HG03280 (cell line): ENCODE results near the gene CDH12.
"Not testable (repeated sequence)": the region's sequence is repeated elsewhere in the genome, so short reads cannot be mapped to it uniquely, and the experiment has no call there.

Source experiments
- ATAC-seq: cut with Tn5 transposase; IDR thresholded peaks from one replicate; pipeline ENCODE4 v1.9.1; 2021; ENCODE audit warnings: mild to moderate bottlenecking, moderate library complexity; ENCODE audit not compliant: unreplicated experiment

Gene CDH12

DNA sequence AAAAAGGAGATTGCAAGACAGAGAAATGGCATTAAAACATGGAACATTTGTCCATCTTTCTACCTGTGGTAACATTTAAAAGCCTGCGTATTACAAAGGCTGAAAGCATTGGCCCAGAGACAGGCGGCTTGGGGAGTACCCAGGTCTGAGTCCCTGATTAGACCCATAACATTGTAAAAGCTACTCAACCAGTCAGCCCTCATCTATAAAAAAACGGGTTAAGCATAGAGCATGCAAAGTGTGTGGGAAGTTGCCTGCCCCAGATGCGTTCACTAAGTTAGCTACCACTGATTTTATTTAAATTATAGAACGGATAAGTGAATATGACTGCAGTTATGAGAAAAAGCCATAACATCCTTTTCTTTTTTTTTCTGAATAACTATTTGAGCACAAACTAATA is 276.1 kb downstream of the CDH12 start:
- no peak for ATAC-seq

DNA sequence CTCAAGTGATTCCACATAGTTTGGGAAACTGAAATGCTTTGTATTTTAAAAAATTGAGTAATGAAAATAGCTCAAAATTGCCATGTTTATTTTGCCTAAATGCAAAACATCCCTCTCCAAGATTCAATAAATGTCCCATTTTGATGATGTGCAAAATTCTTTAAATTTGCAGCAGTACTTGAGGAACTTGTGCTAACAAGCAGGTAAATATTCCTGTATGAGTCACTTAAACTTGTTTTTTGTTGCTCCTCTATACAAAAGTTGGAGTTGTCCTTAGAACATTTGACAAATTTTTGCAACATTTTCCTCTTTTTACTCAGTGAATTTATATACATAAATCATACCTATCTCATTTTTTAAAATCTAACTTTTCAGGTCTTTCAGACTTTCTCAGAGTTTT is 280.2 kb downstream of the CDH12 start:
- ATAC-seq: no peak

DNA sequence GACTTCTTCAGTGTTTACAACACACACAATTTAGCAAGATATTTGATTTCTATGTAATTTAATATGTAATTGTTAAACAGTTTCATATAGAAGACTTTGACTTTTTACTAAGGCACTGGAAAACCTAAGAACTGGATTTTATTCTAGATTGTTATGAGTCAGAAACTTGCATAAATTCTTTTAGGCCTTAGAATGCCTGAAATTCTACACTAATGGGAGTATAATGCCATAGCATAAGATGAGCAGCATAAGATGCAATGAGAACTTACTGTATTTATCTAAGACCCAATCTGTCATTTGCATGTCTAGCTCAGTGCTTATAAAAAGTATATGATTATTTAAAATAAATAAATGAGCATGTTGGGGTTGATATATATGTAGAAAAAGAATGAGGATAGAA is 285.2 kb downstream of the CDH12 start:
- no peak for ATAC-seq

DNA sequence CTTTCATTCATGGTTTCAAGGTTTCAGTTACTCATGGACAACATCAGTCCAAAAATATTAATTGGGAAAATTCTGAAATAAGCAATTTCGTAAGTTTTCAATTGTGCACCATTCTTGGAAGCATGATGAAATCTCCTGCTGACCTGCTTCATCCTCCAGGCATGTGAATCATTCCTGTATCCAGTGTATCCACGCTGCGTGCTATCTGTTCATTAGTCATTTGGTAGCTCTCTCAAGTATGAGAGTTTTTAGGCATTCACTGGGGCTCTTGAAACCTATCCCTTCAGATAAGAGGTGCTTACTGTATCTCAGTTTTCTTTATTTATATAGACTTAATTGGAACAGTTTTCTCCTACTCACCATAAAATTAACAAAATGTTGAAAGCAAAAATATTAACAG is 293.0 kb downstream of the CDH12 start:
- no peak for ATAC-seq

DNA sequence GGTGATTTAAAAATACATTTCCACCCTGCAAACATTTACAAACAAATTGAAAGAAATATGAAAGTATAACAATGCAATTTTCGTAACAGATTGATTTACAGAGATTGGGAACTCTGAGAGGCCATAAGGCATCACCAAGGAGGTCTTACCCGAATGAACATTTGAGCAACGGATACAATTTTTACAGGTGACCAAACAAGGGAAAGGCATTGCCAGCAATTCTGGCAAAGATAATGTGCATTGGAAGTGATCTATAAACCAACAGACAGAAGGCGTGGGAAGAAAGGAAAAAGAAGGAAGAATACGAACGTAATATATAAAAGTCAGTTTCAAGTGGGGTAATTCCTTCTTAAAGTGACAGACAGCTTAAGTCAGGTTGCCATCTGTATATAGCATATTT is 295.9 kb downstream of the CDH12 start:
- no peak for ATAC-seq

DNA sequence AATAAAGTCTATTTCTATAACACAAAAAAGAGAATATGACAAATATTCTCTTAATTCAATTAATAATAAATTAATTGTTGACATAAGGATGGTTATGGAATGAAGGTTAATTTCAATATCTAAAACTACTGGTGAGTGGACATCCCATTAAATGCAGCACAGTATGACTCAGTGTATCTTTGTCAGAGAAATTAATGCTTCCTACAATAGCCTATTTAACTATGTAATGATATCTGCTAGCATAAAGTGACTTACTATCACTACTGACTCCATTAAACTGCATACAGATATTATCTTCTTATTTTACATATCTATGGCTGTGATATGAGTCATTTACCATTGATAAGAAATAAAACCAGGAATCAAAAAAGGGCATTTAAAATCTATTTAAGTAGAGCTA is 298.7 kb downstream of the CDH12 start:
- ATAC-seq: no peak

DNA sequence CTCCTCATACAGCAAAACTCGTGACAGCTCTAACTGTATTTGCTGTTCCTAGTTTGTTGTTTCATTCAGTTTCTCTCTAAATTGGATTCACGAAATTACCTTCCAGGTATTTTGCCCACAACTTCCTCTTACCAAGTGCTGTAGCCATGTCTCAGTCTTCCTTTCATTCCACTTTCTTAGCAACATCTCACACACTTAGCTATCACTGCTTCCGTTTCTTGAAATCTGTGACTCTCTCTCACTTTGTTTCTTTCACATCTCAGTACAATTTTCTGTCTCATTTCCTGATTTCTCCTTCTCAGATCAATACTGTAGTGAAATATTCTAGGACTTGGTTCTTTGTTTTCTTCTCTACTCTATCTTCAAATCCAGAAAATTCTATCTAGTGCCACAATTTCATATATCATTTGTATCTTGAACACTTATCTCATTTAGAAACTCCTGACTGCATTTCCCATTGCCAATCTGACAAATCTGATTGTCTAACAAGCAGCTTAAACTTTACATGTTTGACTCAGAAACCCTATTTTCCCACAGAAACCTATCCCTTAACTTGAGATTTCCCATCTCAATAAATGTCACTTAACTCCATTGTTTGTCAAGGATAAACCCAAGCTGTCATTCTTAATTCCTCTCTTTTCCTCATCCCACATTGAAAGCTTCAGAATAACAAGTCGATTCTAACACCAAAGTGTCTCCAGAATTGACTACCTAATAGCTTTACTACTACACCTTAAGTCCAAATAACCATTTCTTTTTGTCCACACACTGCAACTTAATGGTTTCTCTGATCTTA is 303.1 kb downstream of the CDH12 start:
- no peak for ATAC-seq

DNA sequence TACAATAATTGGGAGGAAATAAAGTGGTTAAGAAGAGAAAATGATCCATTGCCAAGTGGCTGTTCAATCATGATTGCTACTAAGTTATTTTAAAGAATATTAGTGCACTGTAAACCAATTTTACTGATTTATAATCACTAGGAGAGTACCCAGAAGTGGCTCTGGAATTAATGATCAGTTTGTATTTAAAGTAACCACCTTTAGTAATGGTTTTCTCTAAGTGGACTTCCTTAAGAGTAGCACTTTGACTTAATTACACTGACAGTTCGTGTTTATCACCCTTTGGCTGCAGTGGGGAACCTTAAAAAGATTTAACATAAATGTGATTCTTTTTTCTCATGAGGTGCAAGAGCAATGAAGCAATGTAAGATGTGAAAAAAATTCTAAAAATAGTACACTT is 310.8 kb downstream of the CDH12 start:
- no peak for ATAC-seq

DNA sequence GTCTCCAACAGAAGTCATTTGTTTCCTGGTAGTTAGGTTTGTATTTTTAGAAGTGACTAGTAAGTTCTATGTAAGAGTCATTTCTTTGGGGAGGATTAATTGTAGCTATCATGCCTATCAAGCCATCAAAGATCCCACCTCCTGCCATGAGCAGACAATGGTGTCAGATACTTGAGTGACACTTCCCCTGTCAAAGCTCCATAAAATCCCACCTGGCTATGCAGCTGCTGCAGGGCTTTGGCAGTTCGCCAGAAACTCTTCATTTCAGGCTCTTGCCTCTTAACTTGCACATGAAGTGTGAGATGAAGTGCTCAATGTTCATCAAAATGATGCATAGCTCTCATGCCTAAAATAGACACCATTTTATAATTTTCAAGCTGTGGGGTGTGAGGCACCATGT is 312.1 kb downstream of the CDH12 start:
- ATAC-seq: no peak

DNA sequence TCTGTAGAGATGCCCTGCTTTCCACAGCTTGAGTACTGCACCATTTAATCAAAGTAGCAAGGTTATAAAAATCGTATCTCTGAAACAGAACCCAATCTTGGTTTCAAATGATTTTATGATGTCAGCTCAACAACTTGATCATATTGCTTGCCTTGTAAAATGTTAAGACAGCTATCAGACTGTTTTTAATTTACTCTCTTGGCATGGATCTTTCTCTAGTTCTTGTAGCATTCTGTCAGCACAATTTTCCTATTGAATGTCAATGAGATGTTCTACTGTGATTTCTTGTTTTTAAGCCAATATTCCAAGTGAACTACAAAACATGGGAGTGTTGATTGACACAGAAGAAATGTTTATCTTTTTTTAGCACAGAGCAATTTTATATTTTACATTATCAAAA is 313.4 kb downstream of the CDH12 start:
- no peak for ATAC-seq

DNA sequence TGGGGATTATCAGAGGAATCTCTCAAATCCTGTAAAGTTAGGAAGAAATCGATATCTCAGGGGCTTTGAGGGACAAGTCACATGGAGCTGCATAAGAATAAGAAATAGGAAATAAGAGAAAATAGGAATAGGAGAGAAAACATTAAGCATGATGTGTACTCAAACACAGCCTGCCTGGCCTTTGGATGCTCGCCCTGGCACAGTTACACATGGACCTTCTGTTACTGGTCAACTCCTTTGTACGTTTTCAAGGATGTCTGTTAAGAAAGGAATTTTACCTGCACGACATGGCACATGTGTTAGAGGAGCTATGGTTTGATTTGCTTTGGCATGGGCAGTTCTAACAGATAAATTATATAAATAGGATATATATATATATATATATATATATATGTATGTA is 321.2 kb downstream of the CDH12 start:
- no peak for ATAC-seq

DNA sequence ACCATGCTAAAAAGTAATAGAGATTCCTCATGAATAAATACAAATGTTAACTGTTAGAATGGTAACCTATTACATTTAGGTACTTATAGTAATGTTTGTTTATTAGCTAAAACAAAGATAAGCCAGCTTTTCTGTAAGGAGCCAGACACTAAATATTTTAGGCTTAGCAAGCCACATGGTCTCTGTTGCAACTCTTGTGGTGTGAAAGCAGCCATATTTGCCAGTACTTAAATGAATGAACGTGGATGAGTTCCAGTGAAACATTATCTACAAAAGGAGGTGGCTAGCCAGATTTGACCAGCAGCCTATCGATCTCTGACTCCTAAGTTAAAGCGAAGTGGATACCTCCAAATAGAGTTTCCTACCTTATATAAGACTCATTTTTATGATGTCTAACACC is 331.6 kb downstream of the CDH12 start:
- ATAC-seq: no peak

DNA sequence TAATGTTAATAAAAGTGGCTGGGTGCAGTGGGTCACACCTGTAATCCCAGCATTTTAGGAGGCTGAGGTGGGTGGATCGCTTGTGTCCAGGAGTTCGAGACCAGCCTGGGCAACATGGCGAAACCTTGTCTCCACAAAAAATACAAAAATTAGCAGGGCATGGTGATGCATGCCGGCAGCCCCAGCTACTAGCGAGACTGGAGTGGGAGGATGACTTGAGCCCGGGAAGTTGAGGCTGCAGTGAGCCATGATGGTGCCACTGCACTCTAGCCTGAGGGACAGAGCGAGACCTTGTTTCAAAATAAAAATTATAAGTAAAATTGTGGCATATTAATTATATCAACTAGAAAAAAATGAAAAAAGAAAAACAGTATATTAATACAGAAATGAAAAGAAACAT is 336.6 kb downstream of the CDH12 start:
- ATAC-seq: not testable (repeated sequence)

DNA sequence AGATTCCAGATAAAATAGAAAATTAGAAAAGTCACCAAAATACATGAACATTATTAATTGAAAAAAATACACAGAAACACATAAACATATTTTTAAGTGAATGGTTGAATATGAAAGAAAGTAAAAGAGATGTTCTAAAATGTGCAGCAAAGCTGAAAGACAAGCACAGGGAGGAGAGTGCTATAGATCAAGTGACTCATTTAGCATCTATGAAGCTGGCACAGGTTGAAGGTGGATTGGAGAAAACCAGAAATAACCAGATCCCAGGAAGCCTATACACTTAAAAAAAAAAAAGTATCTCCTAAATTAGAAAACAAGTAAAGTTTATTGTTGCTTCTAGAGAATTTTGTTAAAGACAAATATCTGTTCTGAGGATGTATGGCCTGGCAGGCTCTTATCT is 338.9 kb downstream of the CDH12 start:
- ATAC-seq: no peak

DNA sequence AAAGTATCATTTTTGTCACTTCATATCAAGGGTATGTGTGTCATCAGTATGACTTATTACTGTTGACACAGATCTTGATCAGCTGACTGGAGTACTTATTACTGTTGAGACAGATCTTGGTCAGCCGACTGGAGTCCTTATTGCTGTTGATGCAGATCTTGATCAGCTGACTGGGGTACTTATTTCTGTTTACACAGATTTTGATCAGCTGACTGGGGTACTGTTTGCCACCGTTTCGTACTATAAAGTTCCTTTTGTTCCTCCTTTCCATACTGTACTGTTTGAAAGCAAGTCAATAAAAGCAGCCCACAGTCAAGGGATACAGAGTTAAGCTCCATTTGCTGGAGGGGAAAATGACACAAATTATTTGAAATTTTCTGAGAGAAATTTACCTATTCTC is 347.3 kb downstream of the CDH12 start:
- ATAC-seq: no peak

DNA sequence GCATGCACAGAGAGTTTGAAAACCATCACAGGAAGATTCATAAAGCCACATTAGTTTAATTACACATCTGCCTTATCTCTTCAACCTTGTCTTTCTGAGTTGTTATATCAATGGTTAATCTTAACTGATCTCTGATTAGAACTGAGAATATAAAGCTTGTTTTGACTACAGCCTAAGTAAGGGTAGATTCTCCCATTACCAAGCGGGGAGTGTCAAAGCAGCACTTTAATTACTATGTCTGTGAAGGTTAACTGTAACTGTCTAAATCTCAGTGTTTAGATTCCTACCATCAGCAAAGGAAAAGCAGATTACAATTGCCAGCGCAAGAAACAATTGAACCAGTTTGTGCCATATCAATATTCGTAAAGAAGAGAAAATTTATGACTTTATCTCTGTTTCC is 348.7 kb downstream of the CDH12 start:
- ATAC-seq: no peak

DNA sequence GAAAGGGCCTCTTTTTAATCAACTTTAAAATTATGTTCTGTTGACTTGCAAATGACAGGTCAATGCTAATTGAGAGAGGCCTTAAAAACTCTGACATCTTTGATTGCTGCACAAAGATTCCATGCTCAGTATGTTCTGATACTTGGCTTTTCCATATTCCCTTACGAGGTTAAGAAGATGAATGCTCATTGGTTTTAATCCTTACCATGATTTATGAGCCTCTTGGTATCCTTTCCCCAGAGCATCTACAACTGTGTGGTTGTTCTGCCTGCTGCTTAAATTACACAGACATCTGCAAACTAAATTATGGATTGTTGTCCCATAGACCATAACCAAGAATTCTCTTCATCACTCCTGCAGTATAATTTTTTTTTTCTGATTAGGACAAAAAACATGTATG is 352.6 kb downstream of the CDH12 start:
- ATAC-seq: no peak

DNA sequence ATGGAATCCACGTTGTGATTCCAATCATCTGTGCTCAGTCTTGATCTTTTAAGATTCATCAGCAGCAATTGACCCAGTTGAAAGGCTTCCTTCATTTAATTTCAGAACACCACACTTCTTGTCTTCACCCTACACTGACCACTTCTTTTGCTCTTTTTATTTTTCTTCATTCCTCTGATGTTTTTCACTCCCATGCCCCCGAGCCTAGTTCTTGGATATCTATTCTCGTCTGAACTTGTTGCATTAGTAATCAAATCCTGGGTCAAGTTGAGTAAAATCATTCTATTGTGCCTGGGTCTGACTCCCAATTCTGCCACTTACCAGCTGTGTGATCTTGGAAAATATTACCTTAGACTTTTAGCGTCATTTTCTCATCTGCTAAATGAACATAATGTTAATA is 356.5 kb downstream of the CDH12 start:
- no peak for ATAC-seq

DNA sequence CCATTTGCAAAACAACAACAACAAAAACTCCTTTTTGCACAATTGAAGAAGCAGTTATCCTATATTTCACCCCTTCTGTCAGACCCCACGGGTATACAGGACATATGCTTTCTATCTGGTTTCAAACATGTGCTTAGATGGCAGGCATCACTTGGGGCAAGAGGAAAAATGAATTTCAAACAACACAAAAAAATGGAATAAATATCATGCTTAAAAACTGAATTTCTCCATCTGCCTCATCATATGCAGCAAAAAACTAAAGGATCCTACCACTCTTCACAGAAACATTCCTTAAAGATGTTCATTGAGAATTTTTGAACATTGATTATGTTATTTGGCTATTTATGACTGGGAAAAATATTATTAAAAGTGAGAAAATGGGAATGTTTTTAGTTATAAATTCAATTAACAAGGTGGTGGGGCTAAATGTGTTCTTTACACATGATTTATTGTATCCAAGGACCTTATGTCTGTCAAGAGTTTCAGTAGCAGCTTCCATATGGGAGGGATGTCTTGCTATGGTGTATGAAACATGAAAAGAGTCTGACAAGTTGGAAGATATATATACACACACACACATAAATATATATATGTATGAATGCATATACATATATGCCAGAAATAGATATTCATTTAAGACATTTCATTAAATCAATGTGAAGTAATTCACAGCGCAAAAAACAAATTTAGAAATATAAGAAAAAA is 358.0 kb downstream of the CDH12 start:
- ATAC-seq: no peak

DNA sequence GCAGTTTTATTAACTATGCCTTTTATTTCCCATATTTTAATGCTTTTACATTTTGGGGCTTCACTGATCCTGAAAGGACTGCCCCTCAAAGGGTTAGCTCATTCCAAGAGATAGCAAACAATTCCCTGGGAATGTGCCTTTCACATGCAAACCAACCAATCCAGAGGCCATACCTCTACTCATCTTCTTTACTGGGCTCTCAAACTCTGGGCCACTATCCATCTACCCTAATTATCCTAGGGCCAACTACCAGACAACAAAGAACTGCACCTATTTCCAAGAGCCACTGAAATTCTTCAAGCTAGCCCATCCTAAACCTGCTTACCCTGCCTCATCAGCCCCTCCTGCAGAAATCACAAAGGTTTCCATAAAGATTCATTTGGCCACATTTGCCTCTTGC is 364.7 kb downstream of the CDH12 start:
- no peak for ATAC-seq

DNA sequence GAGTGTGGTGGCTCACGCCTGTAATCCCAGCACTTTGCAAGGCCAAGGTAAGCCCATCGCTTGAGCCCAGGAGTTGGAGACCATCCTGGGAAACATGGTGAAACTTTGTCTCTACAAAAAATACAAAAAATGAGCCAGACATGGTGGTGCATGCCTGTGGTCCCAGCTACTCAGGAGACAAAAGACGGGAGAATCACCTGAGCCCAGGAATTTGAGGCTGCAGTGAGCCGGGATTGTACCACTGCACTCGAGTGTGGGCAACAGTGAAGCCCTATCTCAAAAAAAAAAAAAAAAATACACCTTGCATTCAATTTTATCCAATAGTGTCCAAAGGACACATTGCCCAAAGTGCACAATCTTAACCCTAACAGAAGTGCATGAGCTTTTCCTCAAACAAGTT is 372.8 kb downstream of the CDH12 start:
- ATAC-seq: no peak

DNA sequence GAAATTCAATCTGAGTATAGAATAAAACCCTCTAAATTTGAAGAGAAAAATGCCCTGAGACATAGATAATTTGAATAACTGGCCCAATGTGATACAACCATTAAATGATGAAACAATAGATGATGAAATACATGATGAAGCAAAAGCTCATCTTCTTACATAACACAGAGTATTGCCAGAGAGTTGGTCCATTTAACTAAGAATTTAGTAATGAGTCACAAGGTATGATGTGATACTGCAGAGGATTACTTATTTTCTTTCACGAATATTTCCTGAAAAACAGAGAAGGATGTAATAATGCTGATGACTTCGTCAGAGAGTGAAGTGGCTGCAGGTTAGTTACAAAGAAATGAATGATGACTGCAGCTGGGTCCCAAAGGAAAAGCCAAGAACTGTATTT is 379.3 kb downstream of the CDH12 start:
- no peak for ATAC-seq

DNA sequence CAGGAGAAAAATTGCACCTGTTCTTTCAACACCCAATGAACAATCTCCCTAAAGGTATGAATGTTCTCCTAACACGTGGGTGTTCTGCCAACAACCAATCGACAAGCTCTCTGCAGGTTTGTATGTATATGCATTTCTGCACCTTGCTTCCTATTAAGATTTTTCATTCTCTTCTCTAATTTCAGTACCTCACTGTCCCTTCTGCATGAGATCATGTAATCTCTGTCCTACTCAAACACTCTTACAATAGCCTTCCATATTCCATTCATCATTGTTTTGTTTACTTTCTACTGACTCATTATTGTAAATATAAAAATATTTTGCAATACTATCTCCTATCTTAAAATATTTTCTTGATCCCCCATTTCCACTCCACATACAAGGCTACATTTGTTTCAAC is 382.0 kb downstream of the CDH12 start:
- ATAC-seq: no peak
